GM23338 (cell line): Measurements from ENCODE around the gene ZNF267.
"Not testable (repeated sequence)": the region's sequence is repeated elsewhere in the genome, so short reads cannot be mapped to it uniquely, and the experiment has no call there.

ENCODE experiments used
- TF ChIP-seq, protein P1 (sequence below), 2 experiments: fragments of 200-600 bp in 1 of 2; sonication (generic) in 1 of 2; conservative IDR thresholded peaks; 2 replicates each; pipeline versions ENCODE4 v1.5.1 to v1.6.1; 2016 to 2017; ENCODE audit warnings: antibody characterized with exemption in 2 of 2, low read depth in 2 of 2, mild to moderate bottlenecking in 2 of 2, moderate library complexity in 1 of 2
- TF ChIP-seq, protein P2 (sequence below): IDR thresholded peaks from one replicate; pipeline ENCODE4 v1.6.1; 2018; ENCODE audit warnings: antibody characterized with exemption; ENCODE audit not compliant: unreplicated experiment

DNA sequence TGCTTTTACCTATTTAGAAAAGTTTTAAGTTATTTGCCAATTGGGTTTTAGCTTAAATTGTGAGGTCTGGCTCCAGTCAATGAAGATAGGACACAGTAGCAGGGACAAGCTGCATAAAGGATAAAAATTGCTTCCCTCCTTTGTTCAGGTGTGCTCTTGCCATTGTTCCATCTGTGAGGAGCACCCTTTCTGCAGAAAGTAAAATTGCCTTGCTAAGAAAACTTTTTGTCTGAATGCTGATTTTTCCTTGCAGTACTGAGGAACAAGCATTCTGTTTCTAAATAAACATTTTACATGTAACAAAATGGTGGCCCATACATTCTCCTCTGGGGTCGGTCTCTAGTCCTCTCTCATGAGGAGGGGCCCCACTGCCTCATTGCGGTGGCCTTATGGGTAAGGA, 25.0 kb upstream of the ZNF267 start:
- TF ChIP-seq, protein P1, sequence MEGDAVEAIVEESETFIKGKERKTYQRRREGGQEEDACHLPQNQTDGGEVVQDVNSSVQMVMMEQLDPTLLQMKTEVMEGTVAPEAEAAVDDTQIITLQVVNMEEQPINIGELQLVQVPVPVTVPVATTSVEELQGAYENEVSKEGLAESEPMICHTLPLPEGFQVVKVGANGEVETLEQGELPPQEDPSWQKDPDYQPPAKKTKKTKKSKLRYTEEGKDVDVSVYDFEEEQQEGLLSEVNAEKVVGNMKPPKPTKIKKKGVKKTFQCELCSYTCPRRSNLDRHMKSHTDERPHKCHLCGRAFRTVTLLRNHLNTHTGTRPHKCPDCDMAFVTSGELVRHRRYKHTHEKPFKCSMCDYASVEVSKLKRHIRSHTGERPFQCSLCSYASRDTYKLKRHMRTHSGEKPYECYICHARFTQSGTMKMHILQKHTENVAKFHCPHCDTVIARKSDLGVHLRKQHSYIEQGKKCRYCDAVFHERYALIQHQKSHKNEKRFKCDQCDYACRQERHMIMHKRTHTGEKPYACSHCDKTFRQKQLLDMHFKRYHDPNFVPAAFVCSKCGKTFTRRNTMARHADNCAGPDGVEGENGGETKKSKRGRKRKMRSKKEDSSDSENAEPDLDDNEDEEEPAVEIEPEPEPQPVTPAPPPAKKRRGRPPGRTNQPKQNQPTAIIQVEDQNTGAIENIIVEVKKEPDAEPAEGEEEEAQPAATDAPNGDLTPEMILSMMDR (conservative IDR thresholded peaks at IDR 0.05; ENCODE audit: low read depth in 2 of 2), result not testable (repeated sequence)
- TF ChIP-seq, protein P2, sequence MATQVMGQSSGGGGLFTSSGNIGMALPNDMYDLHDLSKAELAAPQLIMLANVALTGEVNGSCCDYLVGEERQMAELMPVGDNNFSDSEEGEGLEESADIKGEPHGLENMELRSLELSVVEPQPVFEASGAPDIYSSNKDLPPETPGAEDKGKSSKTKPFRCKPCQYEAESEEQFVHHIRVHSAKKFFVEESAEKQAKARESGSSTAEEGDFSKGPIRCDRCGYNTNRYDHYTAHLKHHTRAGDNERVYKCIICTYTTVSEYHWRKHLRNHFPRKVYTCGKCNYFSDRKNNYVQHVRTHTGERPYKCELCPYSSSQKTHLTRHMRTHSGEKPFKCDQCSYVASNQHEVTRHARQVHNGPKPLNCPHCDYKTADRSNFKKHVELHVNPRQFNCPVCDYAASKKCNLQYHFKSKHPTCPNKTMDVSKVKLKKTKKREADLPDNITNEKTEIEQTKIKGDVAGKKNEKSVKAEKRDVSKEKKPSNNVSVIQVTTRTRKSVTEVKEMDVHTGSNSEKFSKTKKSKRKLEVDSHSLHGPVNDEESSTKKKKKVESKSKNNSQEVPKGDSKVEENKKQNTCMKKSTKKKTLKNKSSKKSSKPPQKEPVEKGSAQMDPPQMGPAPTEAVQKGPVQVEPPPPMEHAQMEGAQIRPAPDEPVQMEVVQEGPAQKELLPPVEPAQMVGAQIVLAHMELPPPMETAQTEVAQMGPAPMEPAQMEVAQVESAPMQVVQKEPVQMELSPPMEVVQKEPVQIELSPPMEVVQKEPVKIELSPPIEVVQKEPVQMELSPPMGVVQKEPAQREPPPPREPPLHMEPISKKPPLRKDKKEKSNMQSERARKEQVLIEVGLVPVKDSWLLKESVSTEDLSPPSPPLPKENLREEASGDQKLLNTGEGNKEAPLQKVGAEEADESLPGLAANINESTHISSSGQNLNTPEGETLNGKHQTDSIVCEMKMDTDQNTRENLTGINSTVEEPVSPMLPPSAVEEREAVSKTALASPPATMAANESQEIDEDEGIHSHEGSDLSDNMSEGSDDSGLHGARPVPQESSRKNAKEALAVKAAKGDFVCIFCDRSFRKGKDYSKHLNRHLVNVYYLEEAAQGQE, result not testable (repeated sequence)
